GM18526 (cell line): ENCODE measurements around the gene TRIM66.

Source experiments
- POLR2A ChIP-seq: IDR thresholded peaks from 3 replicates; pipeline ENCODE4 v1.6.1; 2011; ENCODE audit not compliant: insufficient read length; ENCODE audit errors: extremely low read depth

Gene TRIM66

GRCh38 chr11:8720352-8720751 lies 37.9 kb upstream of the TRIM66 start:
- no peak for TF ChIP-seq POLR2A

- TF ChIP-seq POLR2A, result no peak
Observed at GRCh38 chr11:8719721-8720120, 37.3 kb upstream of the TRIM66 start.

DNA sequence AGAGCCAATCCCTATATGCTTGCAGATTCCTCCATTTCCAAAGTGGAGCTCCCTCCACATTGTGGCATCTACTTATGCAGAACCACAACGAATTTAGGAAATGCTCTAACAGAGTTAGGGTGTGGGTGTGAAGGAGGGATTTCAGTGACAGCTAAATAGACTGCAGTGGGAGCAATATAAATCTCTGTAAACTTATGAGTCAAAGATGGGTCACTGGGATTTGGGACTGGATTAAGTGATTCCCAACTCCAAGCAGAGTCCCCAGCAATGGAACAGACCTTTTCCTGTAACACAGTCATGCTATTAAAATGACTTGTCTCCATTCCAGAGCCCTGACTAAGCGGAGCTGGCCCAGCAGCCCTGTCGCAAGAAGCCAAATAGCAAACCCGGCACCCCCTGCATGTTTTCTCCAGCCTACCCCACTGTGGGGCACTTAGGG lies 36.8 kb upstream of the TRIM66 start:
- TF ChIP-seq POLR2A, result no peak

GRCh38 chr11:8717876-8718753 lies 35.6 kb upstream of the TRIM66 start:
- TF ChIP-seq POLR2A, result no peak

DNA sequence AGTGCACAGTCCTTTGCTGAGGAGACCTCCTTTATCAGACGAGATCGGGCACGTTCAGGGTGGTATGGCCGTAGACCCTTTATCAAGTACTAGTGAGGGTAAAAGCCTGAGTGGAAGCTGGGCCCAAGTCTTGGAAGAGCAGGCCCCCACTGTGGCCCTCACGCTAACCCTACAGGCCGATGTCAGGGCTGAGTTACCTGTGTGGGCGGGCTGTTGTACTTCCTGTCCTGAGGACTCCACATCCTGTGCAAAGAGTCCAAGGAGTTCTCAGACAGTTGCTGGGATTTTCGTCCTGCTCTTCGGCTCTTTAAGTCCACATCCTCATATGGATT lies 35.0 kb upstream of the TRIM66 start:
- no peak for TF ChIP-seq POLR2A

DNA sequence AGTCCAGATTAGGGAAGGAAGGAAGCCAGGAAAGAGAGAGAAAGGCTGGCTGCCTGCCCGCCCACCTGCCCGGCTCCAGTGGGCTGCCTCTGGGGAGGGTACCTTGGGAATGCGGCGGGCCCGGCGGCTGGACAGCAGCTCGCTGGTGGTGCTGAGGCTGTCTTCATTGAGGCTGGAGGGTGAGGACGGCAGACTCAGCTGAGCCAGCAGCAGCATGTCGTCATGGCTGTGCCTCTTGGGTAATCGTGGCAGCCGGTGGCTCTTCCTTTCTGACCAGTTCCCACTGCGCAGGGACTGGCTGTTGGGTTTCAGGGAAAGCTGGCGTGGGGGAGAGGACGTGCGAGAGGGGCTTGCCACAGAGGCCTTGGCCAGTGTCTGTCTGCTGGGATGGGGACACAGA lies 33.0 kb upstream of the TRIM66 start:
- no peak for TF ChIP-seq POLR2A

GRCh38 chr11:8714622-8715225 lies 32.3 kb upstream of the TRIM66 start:
- TF ChIP-seq POLR2A, result no peak

GRCh38 chr11:8713760-8714454 lies 31.4 kb upstream of the TRIM66 start:
- no peak for TF ChIP-seq POLR2A

- no peak for TF ChIP-seq POLR2A
Observed at GRCh38 chr11:8712506-8712905, 30.0 kb upstream of the TRIM66 start.

DNA sequence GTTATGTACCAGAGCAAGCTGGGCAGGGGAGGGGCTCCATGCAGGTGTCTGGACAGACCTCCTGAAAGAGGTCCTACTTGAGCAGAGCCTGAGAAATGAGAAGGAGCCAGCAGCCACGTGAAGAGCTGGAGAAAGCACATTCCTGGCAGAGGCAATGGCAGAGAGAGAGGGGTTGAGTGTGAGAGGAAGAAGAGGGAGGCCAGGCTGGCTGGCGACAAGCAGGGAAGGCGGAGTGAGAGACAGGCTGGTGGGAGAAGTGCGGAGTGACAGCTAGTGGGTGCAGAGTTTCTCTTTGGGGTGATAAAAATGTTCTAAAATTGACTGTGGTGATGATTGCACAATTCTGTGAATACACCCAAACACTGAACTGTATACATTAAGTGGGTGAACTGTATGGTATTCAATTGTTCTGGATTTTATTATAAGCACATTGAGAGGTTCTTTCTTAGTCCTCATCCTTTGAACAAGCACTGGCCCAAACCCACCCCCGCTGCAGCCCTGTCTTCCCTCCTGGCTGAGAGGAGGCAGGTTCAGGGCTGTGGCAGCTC lies 29.5 kb upstream of the TRIM66 start:
- no peak for TF ChIP-seq POLR2A

- TF ChIP-seq POLR2A, result no peak
Observed at GRCh38 chr11:8709777-8710176, 27.3 kb upstream of the TRIM66 start.

DNA sequence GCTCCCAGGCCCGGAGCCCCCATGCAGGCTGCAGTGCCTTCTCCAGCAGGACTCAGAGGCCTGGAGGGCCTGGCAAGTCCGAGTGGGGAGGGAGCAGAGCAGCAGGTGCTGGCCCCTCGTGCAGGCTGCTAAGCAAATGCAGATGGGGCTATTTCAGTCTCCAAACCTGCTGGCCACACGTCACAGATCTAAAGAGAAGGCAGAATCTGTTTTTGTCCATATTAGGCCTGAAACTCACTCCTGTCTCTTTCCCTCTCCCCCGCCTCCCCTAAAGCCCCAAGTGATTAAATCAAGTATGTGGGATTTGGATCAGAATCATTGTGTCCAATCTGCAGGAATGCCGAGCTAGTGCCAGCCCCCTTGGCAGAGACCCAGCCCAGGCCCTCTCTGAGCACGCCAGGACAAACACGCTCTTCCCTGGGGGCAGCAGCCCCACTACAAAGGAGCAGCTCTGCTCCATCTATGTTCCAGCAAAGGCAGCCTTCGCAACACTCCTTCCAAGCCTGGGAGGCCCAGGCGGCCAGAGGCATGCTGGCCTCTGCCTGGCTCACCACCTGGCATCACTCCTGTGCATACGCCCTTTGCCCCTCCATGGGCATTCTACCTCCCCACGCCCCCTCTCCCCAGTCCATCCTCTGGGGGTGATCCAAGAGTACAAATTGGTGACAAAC lies 26.7 kb upstream of the TRIM66 start:
- no peak for TF ChIP-seq POLR2A

GRCh38 chr11:8707541-8708191 lies 25.2 kb upstream of the TRIM66 start:
- TF ChIP-seq POLR2A, result no peak

- no peak for TF ChIP-seq POLR2A
Observed at GRCh38 chr11:8706673-8707432, 24.4 kb upstream of the TRIM66 start.
